GM19328 (cell line): Measurements from ENCODE around the gene ATP7A.
"Not testable (repeated sequence)": the region's sequence is repeated elsewhere in the genome, so short reads cannot be mapped to it uniquely, and the experiment has no call there.

Experiments
- ATAC-seq: cut with Tn5 transposase; IDR thresholded peaks from one replicate; pipeline ENCODE4 v1.9.1; 2021; ENCODE audit warnings: mild to moderate bottlenecking, moderate library complexity; ENCODE audit not compliant: unreplicated experiment

The ATP7A gene

DNA sequence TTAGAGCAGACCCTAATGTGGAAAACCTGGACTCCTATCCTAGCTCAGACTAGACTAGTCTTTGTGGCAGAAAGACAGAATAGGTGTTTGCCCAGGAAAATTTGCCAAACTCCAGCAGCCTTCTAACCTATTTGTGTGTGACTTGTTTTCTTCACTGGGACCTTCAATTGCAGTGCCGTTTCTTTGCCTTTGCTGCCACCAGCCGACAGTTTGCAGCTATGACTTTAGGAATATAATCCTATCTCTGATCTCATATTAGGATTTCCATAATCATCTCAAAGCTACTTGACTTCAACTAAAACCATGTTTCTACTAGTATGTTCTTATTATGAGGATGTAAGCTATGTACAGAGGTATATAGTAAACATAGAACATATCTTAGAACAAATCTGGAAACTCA lies 119.2 kb downstream of the ATP7A start:
- ATAC-seq = no peak

DNA sequence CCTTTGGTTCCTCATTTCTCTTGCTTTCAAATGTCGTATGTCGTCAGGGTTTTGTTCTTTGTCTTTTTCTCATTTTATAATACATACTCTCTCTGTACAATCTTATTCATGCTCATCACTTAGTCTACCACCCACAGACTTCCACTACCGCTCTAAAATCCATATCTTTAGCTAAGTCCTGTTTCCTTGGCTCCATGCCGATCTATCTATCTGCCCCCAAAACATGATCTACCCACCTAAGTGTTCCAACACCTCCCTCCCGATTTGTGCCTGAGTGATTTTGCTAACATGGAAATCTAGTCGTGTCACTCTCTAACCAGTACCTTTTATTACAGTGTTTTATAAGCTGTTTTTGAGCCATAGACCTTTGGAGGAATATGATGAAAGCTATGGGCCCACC lies 124.6 kb downstream of the ATP7A start:
- no peak for ATAC-seq

DNA sequence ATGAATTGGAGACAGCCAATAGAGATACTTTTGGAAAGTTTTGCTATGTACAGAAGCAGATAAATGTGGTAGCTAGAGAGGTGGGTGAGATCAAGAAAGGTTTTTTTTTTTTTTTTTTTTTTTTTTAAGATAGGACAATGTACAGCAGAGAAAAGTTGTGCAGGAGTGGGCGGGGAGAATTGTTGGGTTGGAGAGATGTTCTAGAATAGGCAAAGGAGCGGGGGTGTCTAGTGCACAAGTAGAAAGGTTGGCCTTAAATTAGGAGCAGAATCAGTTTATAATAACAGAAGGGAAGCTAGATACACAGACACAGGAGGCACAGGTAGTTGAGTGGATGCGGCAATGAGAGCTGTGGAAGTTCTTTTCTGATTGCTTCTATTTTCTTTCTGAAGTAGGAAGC lies 127.4 kb downstream of the ATP7A start:
- ATAC-seq = no peak

DNA sequence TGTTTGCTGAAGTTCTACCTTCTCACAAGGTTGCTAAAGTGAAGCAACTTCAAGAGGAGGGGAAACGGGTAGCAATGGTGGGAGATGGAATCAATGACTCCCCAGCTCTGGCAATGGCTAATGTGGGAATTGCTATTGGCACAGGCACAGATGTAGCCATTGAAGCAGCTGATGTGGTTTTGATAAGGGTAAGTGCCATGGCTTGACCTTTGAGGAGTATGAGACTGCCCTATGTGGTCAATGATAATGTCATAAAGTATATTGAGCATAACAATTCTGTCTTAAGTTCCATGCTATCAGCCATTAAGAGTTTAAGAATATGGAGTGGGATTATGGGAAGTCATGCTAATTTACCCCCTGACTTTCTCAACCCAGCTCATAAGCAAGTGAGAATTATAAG lies 132.1 kb downstream of the ATP7A start:
- no peak for ATAC-seq

DNA sequence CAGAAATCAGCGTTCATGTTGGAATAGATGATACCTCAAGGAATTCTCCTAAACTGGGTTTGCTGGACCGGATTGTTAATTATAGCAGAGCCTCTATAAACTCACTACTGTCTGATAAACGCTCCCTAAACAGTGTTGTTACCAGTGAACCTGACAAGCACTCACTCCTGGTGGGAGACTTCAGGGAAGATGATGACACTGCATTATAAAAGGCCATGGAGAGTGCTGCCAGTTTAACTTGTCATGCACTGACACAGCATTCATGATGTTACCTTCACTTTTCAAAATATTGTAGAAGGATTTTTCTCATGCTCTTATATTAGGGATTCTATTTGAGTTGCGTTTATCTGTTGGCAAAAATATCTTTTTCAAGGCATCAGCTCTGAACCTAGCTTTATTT lies 135.9 kb downstream of the ATP7A start:
- no peak for ATAC-seq

DNA sequence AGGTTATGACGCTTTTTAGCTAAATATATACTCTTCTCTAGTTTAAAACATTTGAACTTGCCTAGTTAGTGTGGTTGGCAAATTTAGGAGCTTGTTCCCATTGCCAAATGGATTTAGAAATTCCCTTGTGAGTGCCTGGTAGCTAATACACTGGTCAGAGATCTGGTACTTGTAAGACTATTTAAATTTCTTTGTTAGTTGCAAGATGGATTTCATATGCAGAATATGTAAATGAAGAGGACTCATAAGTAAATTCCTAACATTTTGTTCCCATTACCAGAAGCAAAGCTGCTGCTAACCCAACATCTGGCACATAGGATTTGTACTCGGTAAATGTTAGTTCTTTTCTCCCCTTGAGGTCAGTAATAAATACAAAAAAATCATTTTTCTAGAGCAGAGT lies 137.6 kb downstream of the ATP7A start:
- no peak for ATAC-seq

DNA sequence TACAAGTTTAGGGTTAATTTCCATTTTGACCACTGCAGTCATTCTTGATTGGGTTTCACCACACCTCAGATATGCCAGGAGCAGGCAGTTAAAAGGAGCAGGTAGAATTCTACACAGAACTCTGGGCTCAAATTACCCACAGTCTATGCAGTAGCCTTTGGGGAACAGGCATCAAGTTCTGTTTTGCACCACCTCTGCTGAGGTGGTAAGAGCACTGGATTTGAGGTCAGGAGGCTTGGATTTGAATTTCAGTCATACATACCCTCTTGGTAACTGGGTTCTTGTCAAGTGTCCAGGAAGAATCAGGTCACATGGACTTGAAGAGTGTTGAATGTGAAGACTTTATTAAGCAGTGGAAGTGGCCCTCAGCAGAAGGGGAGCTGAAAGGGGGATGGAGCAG lies 153.2 kb downstream of the ATP7A start:
- no peak for ATAC-seq

DNA sequence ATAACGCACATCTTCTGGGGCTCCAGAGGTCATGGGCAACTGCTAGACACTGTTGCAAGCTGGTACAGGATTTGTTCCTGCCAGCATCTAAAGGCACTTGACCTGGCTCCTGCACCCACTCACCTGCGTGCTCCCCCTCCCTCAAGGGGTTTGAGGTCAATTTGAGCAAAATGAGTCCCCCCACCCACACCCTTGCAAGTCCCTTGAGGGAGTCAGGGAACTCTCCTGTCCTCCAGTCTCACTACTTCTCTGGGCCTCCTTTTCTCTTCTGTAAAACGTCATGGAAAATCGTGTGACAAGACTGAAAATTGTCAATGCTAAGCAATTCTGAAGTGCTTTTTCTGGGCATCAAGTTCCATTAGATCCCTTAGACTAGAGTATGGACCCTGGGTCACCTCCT lies 153.7 kb downstream of the ATP7A start:
- ATAC-seq = no peak

DNA sequence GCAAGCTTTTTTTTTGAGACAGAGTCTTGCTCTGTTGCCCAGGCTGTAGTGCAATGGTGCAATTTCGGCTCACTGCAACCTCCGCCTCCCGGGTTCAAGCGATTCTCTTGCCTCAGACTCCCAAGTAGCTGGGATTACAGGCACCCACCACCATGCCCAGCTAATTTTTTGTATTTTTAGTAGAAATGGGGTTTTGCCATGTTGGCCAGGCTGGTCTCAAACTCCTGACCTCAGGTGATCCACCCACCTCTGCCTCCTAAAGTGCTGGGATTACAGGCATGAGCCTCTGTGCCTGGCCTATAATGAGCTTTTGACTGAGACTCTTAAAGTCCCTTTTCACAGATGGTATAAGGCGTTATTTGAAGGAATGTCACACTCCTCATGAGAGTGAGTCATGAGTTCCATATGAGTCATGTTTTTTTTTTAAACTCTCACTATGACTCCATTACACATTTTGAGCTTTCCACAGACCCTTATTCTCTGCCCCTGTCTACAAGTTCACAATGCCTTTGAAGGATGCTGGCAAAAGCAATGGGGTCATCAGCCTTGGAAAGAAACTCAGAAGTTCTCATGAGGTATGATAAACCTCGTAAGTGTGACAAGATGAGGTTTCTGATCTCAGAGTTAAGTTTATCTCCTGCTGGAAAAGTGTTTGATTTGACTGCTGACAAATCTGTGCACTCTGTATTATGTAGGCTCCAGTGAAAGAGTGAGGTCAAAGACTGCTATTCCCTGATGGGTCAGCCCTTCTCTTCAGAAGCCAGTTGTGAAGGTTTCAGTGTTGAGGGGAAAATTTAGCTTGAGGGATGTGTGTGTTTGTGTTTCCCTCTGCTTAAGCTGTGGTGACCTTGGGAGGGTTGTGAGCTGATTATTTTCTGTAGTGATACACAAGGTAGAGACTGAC lies 154.5 kb downstream of the ATP7A start:
- ATAC-seq = peak; percentile 56

DNA sequence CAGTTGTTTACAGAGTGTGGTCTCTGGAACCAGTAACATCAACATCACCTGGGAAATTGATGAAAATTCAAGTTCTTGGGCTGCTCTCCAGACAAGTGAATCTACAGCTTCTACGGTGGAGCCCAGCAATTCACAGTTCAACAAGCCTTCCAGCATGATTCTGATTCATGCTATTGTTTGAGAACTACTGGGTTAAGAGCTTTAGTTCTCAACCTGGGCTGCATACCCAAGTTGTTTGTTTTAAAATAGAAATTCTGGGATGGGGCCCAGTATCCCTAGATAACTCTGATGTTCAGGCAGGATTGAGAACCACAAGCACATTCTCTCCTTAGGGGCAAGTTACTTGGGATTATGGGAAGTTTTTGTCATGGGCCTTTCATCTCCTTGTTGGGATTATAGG lies 155.6 kb downstream of the ATP7A start:
- ATAC-seq = no peak

DNA sequence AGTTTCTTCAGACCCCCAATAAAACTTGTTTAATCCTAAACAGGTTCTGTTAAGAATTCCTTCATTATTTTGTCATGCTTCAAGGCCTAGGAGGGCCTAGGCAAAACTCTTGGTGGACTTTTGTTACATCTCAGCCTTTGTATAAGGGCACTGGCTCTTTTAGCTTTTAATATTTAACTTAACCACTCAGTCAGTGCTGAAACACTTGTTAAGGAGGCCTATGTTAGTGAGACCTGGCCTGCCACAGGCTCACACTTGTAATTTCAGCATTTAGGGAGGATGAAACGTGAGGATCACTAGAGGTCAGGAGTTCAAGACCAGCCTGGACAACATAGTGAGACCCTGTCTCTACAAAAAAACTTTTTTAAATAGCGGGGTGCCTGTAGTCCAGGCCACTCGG lies 160.8 kb downstream of the ATP7A start:
- no peak for ATAC-seq

DNA sequence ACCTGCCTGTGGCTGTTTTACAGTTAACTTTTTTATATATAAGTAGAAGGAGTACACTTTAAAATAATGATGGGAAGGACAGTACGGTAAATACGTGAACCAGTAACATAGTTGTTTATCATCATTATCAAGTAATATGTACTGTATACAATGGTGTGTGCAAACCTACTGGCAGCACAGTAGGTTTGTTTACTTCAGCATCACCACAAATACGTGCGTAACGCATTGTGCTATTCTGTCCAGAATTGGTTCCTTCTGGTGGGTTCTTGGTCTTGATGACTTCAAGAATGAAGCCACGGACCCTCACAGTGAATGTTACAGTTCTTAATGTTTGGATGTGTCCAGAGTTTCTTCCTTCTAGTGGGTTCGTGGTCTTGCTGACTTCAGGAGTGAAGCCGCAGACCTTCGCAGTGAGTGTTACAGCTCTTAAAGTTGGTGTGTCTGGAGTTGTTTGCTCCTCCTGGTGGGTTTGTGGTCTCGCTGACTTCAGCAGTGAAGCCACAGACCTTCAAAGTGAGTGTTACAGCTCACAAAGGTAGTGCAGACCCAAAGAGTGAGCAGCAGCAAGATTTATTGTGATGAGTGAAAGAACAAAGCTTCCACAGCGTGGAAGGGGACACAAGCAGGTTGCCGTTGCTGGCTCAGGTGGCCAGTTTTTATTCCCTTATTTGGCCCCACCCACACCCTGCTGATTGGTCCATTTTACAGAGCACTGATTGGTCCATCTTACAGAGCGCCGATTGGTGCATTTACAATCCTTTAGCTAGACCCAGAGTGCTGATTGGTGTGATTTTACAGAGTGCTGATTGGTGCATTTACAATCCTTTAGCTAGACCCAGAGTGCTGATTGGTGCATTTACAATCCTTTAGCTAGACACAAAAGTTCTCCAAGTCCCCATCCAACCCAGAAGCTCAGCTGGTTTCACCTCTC lies 162.9 kb downstream of the ATP7A start:
- not testable (repeated sequence) for ATAC-seq

DNA sequence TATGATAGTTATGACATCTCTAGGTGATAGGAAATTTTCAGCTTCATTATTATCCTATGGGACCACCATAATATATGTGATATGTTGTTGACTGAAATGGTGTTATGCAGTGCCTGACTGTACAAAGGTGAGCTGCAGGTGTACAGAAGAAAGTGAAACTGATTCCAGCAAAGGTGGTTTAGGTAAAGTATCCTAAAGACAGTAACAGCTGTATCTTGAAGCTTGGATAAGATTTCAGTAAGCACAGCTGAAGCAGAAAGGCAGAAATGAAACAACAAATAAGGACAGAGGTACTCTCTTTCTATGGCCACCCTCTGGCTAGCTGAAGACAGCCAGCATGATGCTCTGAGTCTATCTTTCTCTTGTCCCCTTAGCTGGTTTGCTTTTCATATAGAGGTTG lies 163.6 kb downstream of the ATP7A start:
- ATAC-seq = no peak

DNA sequence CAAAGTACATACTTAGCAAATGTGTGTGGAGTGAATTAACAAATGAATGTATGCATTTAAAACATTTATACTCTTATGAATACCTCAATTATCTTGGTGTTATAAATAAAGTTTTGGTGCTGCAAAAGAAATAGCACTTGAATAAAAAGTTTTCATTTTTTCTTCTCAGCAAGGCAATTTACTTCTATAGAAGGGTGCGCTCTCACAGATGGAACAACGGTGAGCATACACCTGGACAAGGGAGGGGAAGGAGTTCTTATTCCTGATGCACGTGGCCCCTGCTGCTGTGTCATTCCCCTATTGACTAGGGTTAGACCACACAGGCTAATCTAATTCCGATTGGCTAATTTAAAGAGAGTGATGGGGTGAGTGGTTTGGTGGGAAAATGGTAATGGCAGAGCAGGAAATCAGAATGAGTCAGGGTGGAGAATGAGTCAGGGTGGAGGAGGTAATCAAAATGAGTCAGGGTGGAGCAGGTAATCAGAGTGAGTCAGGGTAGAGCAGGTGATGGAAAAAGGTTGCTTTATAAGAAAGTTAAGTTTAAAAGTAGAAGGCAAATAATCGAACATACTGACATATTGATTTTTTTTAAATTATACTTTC lies 165.4 kb downstream of the ATP7A start:
- no peak for ATAC-seq

DNA sequence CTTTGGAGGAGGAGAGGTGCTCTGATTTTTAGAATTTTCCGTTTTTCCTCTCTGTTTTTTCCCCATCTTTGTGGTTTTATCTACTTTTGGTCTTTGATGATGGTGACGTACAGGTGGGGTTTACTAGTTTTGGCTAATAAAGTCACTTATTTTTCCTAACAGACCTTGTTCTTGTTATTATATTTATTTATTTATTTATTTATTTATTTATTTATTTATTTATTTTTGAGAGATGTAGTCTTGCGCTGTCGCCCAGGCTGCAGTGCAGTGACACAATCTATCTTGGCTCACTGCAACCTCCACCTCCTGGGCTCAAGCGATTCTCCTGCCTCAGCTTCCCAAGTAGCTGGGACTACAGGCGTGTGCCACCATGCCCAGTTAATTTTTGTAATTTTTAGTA lies 170.9 kb downstream of the ATP7A start:
- ATAC-seq = not testable (repeated sequence)

DNA sequence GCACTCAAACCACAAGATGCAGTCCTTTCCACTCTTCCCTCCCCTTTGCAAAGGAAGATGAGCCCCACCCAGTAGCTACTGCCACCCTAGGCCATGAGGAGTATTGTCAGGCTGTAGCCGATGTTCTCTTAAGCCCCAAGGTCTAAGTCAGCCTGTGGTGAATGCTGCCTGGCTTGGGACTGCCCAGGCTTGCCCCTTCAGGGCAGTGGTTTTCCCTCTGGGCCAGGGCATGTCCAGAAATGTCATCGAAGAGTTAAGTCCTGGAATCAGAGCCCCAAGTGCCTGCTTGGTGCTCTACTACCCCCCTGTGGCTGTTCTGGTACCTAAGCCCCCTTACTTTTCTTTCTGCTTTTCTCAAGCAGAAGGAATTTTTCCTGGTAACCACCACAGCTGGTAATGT lies 181.8 kb downstream of the ATP7A start:
- ATAC-seq = no peak

DNA sequence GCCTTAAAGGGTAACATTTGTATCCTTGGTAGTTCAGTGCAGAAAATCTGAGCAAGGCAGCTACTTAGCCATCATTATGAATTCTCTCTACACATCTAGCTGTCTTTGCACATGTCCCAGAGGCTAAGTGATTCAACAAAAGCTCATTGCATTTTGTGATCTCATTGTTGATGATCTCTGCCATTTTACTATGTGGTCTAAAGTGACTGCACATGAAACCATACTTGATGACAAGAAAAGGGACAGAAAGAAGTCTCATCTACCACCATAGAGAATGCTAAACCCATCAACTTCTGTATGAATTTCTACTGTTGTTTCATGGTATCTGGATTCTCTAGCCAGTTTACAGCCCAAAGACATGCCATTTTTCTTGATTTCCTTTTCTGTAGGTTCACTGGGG lies 187.6 kb downstream of the ATP7A start:
- ATAC-seq = no peak
